NCI-H2196 (cell line): ENCODE results near the gene CGNL1.

ENCODE experiments used
- DNase-seq: peaks from one replicate; lab custom pipeline; 2025; ENCODE audit not compliant: unreplicated experiment; lab: John Stamatoyannopoulos, UW

CGNL1 gene

DNA sequence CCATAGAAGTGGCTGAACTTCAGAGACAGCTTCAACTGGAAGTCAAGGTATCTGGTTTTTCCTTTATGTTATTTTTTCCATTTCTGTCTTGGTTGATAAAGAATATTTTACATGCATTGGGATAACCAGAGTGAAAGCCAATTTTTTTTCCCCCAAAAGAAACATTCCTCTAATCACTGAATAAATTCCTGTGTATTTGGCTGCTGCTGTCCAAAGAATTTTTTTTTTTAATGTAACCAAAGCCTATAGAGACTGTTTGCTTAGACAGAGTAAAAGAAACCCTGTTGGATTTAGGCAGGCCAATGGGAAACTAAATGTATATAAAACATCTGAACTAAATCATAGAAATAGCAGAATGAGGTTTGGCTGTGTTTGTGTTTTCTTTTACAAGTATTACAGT, 75.2 kb downstream of the CGNL1 start:
- DNase-seq: no peak

DNA sequence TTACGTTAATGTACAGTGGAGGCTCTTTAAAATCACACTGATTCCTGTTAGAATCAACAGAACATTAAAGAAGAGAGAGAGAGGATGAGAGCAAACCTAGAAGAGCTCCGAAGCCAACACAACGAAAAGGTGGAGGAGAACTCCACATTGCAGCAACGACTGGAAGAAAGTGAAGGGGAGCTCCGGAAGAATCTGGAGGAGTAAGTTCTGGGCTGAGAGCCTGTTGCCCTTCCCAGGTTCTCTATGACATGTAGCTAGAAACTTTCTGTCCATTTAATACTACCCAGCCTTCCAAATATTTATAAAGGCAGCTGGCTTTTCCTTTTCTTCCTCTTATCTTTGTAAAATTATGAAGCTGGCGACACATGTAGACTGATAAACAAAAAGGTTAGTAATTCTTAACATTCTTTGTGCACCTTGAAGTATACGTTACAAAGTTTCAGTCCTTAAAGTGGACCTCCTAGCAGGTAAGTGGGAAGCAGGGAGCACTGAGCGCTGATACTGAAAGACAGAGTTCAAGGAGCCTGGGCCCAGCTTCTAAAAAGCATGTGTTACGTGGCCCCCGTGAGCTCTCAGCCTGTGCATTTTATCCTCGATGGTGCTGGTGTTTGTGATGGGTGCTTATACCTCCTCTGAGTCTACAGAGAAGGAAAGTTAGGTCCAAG, 75.9 kb downstream of the CGNL1 start:
- no peak for DNase-seq

DNA sequence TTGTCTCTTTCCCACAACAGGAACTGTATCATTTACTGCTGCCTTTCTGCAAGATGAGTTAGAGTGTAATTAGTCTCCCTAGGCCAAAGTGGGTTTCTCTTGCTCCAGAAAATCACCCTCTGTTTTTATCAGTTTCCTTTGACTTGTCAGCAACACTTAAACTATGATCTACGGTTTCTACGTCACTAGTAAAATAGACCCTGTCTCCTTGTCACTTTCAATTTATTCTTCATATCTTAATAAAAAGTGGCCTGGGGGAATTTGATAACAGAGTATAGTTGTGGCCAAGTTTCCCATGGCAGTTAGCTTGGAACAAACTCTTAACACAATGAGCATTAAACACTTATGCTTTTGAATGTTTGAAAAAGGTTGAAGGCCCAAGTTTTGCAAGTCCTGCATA, 79.6 kb downstream of the CGNL1 start:
- DNase-seq: no peak

DNA sequence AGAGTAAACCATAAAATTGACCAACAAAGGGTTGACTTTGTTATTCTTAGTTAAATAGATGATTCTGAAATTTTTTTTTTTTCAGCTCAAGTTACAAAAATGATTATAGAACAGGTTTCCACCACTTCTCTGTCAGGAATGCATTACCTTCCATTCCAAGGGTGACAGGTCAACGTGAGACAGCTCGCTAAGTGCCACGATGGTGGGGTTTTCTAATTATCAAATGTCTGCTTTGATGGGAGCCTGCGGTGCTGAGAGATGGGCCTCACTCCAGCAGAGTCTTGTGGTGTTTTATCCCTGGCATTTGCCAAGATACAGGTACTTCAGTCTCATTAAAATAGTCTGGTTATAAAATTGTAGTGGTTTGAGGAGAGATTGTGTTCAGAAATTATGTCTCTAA, 80.3 kb downstream of the CGNL1 start:
- DNase-seq: no peak

DNA sequence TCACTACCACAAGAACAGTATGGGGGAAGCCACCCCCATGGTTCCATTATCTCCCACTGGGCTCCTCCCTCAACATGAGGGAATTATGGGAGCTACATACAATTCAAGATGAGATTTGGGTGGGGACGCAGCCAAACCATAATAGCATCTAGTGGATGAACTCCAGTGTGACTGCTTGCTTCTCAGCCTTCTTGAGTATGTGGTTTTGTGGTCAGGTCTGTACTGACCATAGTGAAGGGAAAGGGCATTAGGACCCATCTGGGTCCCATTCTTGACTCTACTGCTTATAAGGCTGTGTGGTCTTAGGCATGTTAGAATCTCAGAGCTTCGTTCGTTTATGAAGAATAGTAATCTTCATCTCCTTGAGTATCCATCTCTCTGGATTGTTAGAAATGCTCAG, 81.4 kb downstream of the CGNL1 start:
- DNase-seq: no peak

DNA sequence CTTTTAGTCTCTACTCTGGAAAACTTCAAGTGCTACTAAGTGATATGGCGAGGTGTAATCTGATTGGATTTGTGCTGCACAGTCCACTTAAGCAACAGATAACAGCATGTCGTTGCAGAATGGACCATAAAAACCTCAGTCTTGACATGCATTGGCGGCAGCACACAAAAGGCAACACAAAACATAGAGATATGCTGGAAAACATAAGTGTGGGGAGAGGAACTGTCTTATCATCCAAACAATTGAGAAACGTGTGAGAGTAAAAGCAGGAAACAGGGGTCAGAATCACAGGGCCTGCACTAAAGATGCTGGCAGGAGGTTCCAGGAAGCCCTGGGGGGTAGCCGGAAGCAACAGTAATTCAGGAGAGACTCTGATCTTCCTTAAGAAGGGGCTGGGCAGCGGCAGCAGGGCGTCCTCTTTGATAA, 82.1 kb downstream of the CGNL1 start:
- no peak for DNase-seq

DNA sequence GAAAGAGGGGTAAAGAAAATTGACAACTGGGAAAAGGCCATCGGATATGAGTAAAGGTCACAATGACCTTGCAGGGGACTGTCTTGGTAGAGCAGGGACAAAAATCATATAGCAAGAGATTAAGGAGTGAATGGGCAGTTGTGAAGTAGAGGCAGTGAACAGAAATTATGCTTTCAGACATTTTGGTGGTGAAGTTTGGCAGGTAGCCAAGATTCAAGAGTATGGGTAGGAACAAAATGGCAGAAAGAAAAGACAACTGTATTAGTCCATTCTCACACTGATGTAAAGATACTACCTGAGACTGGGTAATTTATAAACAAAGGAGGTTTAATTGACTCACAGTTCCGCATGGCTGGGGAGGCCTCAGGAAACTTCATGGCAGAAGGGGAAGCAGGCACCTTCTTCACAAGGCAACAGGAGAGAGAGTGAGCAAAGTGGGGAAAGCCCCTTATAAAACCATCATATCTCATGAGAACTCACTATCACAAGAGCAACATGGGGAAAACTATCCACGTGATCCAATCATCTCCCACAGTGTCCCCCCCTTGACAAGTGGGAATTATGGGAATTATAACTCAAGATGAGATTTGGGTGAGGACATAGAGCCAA, 84.0 kb downstream of the CGNL1 start:
- DNase-seq: no peak

DNA sequence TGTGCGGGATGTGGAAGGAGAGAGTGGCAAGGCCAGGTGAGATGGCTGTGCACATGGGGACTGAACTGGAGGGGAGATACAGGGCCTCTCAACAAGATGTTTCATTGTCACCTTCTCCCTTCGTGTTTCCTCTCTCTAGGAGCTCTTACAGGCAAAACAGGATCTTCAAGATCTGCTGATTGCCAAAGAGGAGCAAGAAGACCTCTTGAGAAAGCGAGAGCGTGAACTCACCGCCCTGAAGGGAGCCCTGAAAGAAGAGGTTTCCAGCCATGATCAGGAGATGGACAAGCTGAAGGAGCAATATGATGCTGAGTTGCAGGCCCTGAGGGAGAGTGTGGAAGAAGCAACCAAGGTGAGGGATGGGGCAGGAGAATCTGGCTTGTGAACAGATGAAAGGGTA, 85.2 kb downstream of the CGNL1 start:
- DNase-seq: no peak

DNA sequence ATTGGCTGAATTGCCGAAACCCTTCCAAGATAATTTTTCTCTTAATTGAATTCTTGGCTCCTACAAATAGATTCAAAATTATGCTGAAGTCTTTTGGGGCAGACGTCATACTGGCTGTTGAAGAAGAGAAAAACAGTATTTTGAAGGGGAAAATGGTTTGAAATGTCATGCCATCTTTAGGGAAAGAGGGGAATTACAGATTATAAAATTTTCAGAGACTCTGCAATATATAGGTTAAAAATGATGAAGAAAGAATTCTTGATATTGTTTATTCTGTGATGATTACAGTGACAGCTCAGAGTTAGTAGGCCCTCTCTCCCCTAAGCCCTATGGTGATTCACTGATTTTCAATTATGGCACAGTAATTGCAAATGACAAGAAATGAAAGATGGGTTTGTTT, 86.1 kb downstream of the CGNL1 start:
- no peak for DNase-seq

DNA sequence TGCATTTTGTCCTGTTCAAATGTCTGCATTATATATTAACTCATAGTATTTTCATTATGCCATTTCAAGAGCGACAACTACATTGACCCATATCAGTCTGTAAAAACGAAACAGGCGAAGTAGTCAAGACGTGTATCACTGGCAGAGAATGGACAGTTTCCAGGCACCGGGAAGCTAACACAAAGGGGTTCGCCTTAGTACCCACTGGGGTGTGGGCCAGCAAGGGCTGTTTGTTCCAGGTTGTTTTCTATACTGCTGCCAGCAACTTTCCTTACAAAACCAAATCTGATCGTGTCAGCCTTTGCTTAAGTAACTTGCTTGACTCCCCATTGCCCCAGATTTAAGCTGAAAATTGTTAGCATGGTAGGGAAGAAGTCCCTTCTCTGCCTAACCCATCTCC, 87.1 kb downstream of the CGNL1 start:
- DNase-seq: no peak

DNA sequence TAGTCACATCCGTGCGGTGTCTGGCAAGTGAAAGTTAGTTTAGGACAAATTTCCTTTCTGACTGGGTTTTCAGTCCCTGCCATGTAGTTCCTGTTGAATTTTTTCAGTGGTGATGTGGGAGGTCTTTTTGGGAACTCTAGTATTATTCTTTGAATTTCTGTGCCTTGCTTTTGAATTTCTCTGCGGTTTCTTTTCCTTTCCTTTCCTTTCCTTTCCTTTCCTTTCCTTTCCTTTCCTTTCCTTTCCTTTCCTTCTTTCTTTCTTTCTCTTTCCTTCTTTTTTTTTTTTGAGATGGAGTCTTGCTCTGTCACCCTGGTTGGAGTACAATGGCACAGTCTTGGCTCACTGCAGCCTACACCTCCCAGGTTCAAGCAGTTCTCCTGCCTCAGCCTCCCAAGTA, 88.2 kb downstream of the CGNL1 start:
- DNase-seq: no peak

DNA sequence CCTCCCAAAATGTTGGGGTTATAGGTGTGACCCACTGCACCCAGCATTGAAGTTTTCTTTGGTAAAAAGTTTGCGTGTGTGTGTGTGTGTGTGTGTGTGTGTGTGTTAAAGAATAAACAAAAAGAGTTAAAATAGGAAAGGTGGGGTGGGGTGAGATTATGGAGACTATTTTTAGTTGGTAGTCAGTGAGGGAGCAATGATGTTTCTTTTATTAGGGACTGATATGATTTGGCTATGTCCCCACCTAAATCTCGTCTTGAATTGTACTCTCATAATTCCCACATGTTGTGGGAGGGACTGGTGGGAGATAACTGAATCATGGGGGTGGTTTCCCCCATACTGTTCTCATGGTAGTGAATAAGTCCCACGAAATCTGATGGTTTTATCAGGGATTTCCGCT, 92.2 kb downstream of the CGNL1 start:
- DNase-seq: no peak

DNA sequence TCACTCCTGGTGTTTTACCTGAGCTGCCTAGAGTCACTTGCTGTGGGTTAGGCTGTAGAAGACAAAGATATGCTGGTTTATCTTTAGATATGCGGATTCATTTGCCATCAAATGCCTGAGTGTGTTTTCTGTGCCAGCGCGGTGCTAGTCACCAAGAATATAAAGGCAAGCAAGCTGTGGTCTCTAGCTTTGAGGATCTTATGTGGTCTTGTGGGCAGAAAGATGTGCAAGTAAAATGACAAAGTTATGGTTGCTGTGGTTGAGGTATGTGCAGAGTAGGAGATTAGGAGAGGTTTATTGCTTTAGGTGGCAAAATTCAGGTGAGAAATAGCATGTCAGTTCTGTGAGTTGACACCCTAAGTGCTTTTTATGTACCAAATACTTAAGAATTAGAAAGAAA, 94.2 kb downstream of the CGNL1 start:
- no peak for DNase-seq

DNA sequence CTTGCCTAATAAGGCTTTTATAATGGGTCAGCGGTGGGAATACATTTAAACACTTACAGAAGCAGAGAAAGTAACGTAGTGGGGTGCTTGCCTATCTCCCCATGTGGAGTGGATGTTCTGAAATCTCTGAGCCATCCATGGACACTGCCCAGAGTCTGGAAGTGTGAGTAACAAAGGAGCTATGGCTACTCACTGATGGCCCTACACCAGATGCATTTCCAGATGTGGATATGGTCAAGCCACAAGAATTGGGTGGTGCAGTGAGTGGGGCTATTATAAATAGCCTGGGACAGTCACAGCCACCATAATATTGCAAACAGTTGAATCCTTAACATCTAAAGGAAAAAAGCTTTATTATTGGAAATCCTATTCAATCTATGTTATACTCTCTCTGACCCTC, 96.6 kb downstream of the CGNL1 start:
- DNase-seq: no peak

DNA sequence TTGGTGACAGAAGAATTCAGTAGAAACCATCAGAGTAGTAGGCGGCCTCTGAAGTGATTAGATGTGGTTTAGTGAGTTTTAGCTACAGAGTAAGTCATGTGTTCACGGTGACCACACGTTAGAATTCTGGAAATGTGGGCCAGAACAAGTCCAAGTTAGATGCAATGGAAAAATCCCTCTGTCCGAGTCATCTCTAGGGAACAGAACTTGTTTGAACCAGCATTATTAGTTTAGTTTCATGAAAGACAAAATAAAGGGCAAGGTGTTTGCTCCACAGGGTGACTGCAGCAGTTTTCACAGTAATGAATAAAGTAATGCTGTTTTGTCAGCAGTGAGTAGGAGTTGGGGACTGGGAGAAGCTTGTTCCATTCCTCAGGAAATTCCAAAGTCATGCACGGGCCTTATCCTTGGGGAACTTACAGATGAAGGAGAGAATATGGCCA, 100.2 kb downstream of the CGNL1 start:
- no peak for DNase-seq

DNA sequence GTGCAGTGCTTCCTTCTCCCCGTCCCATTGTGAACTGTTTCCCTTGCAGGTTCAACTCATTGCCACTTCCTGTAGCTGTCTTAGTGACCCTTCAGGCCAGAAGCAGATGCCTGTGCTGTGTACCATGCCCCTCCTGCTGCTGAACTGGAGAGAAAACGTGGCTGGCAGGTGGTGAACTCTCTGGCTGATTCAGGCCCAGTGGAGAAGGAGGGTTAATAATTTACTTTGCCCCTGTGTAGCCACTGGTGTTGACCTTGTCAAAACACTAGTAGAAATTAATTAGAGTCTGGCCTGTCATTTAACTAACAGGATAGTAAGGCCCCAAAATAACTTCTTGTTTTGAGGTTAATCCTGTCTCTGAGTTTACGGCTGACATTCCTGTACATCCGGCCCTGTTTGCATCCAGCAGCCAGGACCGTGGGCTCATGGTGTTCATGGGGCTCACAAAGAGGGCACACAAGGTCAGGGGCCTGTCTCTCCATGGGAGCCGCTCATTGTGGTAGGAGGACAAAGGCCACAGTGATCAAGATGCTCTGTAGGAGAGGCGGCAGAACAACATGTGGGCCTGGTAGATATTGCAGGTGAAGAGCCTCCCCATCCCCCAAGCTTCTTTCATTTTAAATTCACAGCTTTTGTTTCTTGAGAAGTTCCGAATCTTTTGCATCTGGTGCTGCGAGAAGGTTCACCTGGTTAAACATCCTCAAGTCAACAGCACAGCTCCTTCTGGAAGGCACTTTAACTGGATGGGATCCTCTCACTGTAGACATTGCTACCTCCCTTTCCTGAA, 101.6 kb downstream of the CGNL1 start:
- DNase-seq: no peak

DNA sequence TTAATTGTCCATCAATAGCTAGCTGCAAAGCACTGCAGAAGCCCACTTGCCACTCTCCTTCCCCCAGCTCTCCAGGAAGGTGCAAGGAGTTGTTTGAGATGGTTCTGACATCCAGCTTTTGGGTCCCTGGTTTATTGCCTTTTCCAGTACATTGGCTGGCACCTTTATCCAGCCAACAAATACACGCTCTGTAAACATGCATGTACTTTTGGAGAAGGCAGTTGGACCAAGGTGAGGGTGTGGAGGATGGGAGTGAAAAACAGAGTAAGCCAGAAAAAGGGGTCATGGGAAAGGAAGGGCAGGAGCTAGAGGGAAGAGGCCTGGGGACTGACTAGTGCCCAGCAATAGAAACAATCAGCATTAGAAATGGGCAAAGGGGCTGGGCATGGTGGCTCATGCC, 102.7 kb downstream of the CGNL1 start:
- no peak for DNase-seq

DNA sequence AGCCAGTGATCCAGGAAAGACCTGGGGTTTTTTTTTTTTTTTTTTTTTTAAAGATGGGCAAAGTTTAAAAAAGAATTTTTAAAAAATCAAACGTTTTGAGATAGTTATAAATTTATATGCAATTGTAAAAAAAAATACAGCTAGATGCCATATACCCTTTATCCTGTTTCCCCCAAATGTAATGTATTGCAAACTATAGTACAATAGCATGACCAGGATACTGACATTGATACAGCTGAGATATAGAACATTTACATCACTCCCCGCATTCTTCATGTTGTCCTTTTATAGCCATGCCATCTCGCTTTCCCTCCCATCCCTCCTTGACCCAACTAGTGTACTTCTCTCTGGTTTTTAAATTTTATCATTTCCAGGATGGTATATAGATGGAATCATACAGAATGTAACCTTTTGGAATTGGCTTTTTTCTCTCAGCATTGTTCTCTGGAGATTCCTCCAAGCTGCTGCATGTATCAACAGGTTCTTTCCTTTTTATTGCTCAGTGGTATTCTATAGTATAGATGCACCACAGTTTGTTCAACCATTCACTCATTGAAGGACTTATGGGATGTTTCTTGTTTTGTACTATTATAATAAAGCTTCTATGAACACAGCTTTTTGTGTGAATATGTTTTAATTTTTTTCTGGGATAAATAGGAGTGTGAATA, 104.9 kb downstream of the CGNL1 start:
- no peak for DNase-seq

DNA sequence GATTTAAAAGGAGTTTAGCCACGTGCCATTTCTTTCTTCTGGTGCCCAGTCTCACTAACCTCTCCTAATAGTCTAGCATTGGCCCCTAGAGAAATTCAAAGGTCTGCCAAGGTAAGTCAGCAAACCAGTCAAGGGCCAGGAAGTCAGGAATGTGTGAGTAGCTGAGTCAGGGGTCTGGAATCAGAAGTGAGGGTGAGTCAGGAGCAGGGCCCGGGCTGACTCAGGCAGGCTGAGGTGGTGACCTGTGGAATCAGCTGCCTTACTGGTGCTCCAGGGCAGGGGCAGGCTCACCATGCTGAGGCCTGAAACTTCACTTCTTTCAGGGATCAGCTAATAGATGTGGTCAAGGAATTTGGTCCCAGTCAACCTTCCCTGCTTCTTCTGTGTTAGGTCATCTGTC, 109.6 kb downstream of the CGNL1 start:
- DNase-seq: no peak

DNA sequence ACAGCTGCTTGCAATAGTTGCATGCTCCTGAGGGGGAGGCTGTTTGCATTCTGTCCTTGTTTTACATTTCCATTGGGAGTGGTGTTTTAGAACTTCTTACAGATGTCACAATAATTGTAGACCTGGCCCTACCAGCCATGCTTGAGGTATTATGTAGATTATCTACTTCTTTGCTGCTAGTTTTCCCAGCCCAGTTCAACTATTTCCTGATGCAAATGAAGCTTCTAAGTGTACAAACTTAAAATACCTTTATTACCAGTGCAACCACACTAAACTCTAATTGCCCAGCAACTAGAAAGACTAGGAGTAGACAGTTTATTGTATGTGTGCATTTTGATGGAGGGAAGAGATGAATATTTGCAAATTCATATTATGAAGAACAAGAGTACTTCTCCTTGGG, 110.5 kb downstream of the CGNL1 start:
- no peak for DNase-seq

DNA sequence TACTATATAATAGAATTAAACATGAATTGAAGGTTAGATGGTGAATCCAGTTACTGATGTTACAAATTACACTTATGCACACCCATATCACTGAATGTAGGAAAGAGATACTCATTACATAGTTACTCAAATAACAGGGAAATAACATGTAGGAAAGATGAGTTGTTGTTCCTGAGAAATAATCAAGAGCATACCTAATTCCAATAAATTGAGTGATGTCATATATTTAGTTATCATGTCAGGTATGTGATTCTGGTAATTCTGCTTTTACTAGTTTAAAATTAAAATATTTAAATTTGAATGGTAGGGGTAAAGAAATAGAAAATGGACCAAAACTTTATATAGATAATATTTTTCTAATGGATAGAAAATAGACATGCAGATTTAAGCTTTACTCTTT, 112.8 kb downstream of the CGNL1 start:
- no peak for DNase-seq

DNA sequence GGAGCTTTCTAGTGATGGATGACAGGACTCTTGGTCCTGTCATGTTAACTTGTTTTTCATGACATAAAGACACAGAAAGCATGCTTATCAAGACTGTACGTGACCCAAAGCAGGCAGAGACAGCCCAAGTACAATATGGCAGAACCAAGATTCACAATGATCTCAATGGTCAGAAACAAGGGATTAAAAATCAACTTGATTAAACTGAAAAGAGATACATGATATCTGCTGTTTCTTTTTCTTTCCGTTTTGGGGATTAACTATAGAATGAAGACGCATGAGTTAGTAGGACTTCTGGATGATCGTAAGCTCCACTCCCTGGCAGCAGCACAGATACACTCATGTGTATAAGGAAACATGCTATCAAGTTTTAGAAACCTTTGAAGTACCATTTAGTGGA, 117.0 kb downstream of the CGNL1 start:
- DNase-seq: no peak
